SK-N-SH (cell line): ENCODE data around the gene IQGAP1. TPM values are rescaled to one million over a fixed set of nuclear protein-coding genes. Genes with fewer than 3 reads are reported as not detected.

Experiments used
- CTCF ChIA-PET: fragments of 300-600, 350-600 bp; formaldehyde crosslinking; extraction: SDS; loops from one replicate; lab custom pipeline; 2021; lab: Yijun Ruan, JAX
- POLR2A ChIA-PET: fragments of 350-600 bp; sonication (Branson Sonifier 250); formaldehyde crosslinking; extraction: SDS; loops from one replicate; lab custom pipeline; 2020; ENCODE audit warnings: antibody characterized with exemption, inconsistent platforms; lab: Yijun Ruan, JAX
- DNase-seq: peaks from one replicate; pipeline ENCODE4 v3.0.0; 2012
- H2AFZ ChIP-seq: fragments of 200-600 bp; sonication (generic); 2 replicates; pipeline ENCODE4 v1.8.1; 2016; ENCODE audit warnings: antibody characterized with exemption, mild to moderate bottlenecking, low read depth
- H3F3A ChIP-seq: fragments of 200-600 bp; sonication (generic); replicated peaks from 2 replicates; pipeline ENCODE3; 2016; ENCODE audit warnings: antibody characterized with exemption, mild to moderate bottlenecking; ENCODE audit not compliant: insufficient read depth
- H3K27ac ChIP-seq, 2 experiments: fragments of 200-500 bp in 1 of 2; fragments of 200-600 bp in 1 of 2; sonication (Bioruptor generic) in 1 of 2; sonication (generic), shearing (Covaris generic) in 1 of 2; 2 replicates each; pipeline versions ENCODE4 v1.5.1 to v1.6.1; 2014 to 2016; ENCODE audit warnings: low read depth in 2 of 2, inconsistent platforms in 1 of 2, low read length in 1 of 2, mild to moderate bottlenecking in 1 of 2, mixed read lengths in 1 of 2
- H3K27me3 ChIP-seq: fragments of 200-600 bp; sonication (generic), shearing (Covaris generic); 2 replicates; pipeline ENCODE4 v1.6.1; 2016; ENCODE audit warnings: mixed run types; ENCODE audit not compliant: insufficient read depth
- H3K36me3 ChIP-seq, 2 experiments: fragments of 200-500 bp in 1 of 2; fragments of 200-600 bp in 1 of 2; sonication (Bioruptor generic) in 1 of 2; sonication (generic) in 1 of 2; replicated peaks in 1 of 2; 2 replicates each; pipeline versions ENCODE3 to v1.5.1; 2014 to 2016; ENCODE audit warnings: low read length in 1 of 2, mild to moderate bottlenecking in 1 of 2; ENCODE audit not compliant: insufficient read depth in 2 of 2, control insufficient read depth in 1 of 2
- H3K4me1 ChIP-seq, 2 experiments: fragments of 200-500 bp in 1 of 2; fragments of 200-600 bp in 1 of 2; sonication (Bioruptor generic) in 1 of 2; sonication (generic), shearing (Covaris generic) in 1 of 2; 2 replicates each; pipeline versions ENCODE4 v1.5.1 to v1.6.1; 2014 to 2016; ENCODE audit warnings: low read depth in 1 of 2, low read length in 1 of 2, mixed run types in 1 of 2; ENCODE audit not compliant: insufficient read depth in 2 of 2, control insufficient read depth in 1 of 2
- H3K4me2 ChIP-seq: fragments of 200-600 bp; sonication (generic), shearing (Covaris generic); 2 replicates; pipeline ENCODE4 v1.6.1; 2017; ENCODE audit warnings: mixed run types
- H3K4me3 ChIP-seq, 2 experiments: fragments of 200-500 bp in 1 of 2; fragments of 200-600 bp in 1 of 2; sonication (Bioruptor generic) in 1 of 2; sonication (generic), shearing (Covaris generic) in 1 of 2; 2 replicates each; pipeline versions ENCODE4 v1.5.1 to v1.8.1; 2014 to 2016; ENCODE audit warnings: low read depth in 2 of 2, inconsistent platforms in 1 of 2, low read length in 1 of 2, mild to moderate bottlenecking in 1 of 2, mixed read lengths in 1 of 2, moderate library complexity in 1 of 2
- H3K79me2 ChIP-seq: fragments of 200-600 bp; sonication (generic); 2 replicates; pipeline ENCODE4 v1.8.1; 2017; ENCODE audit warnings: mild to moderate bottlenecking; ENCODE audit not compliant: insufficient read depth
- H3K9ac ChIP-seq: fragments of 200-600 bp; sonication (generic); 2 replicates; pipeline ENCODE4 v1.6.1; 2017; ENCODE audit warnings: mixed run types
- H3K9me2 ChIP-seq: fragments of 200-600 bp; sonication (generic); 2 replicates; pipeline ENCODE4 v1.6.1; 2017; ENCODE audit warnings: mixed run types
- H3K9me3 ChIP-seq: fragments of 200-600 bp; sonication (generic); 2 replicates; pipeline ENCODE4 v1.6.1; 2017; ENCODE audit warnings: mixed run types, mild to moderate bottlenecking, moderate library complexity
- H4K20me1 ChIP-seq: fragments of 200-600 bp; sonication (generic); 2 replicates; pipeline ENCODE4 v1.6.1; 2017; ENCODE audit warnings: mild to moderate bottlenecking, mixed run types; ENCODE audit not compliant: insufficient read depth
- FOXM1 ChIP-seq: IDR thresholded peaks from 2 replicates; pipeline ENCODE4 v1.4.0; 2012; ENCODE audit warnings: low read depth, mild to moderate bottlenecking
- GATA2 ChIP-seq: sonication (generic); formaldehyde crosslinking; IDR thresholded peaks from 2 replicates; pipeline ENCODE4 v1.5.0; 2020; ENCODE audit warnings: mild to moderate bottlenecking, missing genetic modification reagents
- NFIC ChIP-seq: IDR thresholded peaks from 2 replicates; pipeline ENCODE4 v1.4.0; 2012; ENCODE audit warnings: borderline replicate concordance
- PBX3 ChIP-seq: IDR thresholded peaks from 2 replicates; pipeline ENCODE4; 2012
- POLR2AphosphoS5 ChIP-seq: IDR thresholded peaks from 2 replicates; pipeline ENCODE4 v1.6.1; 2012; ENCODE audit warnings: low read depth, low read length
- REST ChIP-seq: IDR thresholded peaks from 2 replicates; pipeline ENCODE4 v1.6.1; 2012; ENCODE audit warnings: mild to moderate bottlenecking, low read depth, low read length, moderate library complexity
- RFX5 ChIP-seq: IDR thresholded peaks from 2 replicates; pipeline ENCODE4 v1.6.1; 2012; ENCODE audit warnings: mild to moderate bottlenecking, improper control_type of control experiment, low read length
- SIN3A ChIP-seq: IDR thresholded peaks from 2 replicates; pipeline ENCODE4 v1.6.1; 2012; ENCODE audit warnings: low read depth, mild to moderate bottlenecking, low read length, moderate library complexity, borderline replicate concordance
- TAF1 ChIP-seq: IDR thresholded peaks from 2 replicates; pipeline ENCODE4 v1.6.1; 2012; ENCODE audit warnings: low read depth, mild to moderate bottlenecking, low read length, moderate library complexity, borderline replicate concordance
- TCF12 ChIP-seq: IDR thresholded peaks from 2 replicates; pipeline ENCODE4 v1.4.0; 2012
- USF1 ChIP-seq: IDR thresholded peaks from 2 replicates; pipeline ENCODE4 v1.4.0; 2012; ENCODE audit warnings: low read depth, borderline replicate concordance
- YY1 ChIP-seq: IDR thresholded peaks from 2 replicates; pipeline ENCODE4 v1.4.0; 2012; ENCODE audit warnings: low read depth, mild to moderate bottlenecking
- WGBS: methylation state at CpG from one replicate; pipeline ENCODE4 v1.1.6; 2017; ENCODE audit warnings: low lambda C conversion rate; 5-methylcytosine and 5-hydroxymethylcytosine counted together
- polyA plus RNA-seq, 3 experiments: library from polyadenylated mRNA; depleted of rRNA; stranded (reverse); fragments of >200 nt; gene quantifications; 2 replicates each; pipeline ENCODE4 v1.2.3, GENCODE V29; 2012

IQGAP1 gene
- polyA plus RNA-seq, 1 of the 3 experiments (the other 2 are of a cell fraction), result 56.5 TPM

- no peaks in the 10 kb centered on the region for H3K27me3 ChIP-seq
- WGBS, result 85% methylated on average over 5 of the region's 5 CpGs
- no peaks in the 10 kb centered on the region for H3K9me3 ChIP-seq
- H2AFZ ChIP-seq, result 0 out of 2 replicates have a peak overlapping the region, but pooled peaks have one; percentile 12
- peak overlapping the region in 1 of 2 experiments; percentile 64; a peak in 2 of 4 replicates for H3K27ac ChIP-seq
- no peaks in the 10 kb centered on the region for H3K79me2 ChIP-seq
- POLR2A ChIA-PET, result interaction anchor here (1.2 kb wide), 1 partner anchor 45 kb away, joined by 3 read pairs; the partner anchor contains the start of gene IQGAP1
- no peaks in the 10 kb centered on the region for H3K9me2 ChIP-seq
- no peaks in the 10 kb centered on the region for H3K36me3 ChIP-seq
- no peaks in the 10 kb centered on the region for H4K20me1 ChIP-seq
- peaks cover 18% of the 10 kb centered on the region for H3F3A ChIP-seq
- H3K4me3 ChIP-seq, result no peak overlapping the region
- no peak for TF ChIP-seq NFIC
- peak; percentile 50; the same call in 1 of the 2 replicates for TF ChIP-seq YY1
- CTCF ChIA-PET, result interaction anchor here (1.5 kb wide), 1 partner anchor 24 kb away, joined by 5 read pairs; no protein-coding TSS in a partner anchor
- DNase-seq, result no peak
- H3K4me1 ChIP-seq, result peaks cover 4 to 5% of the 10 kb centered on the region in 2 experiments; a peak in 1 of 4 replicates
- H3K4me2 ChIP-seq, result no peak overlapping the region
- H3K9ac ChIP-seq, result no peak overlapping the region
Measured at GRCh38 chr15:90343302-90343790, 44.7 kb upstream of the IQGAP1 start.

GRCh38 chr15:90344662-90345061, 43.4 kb upstream of the IQGAP1 start:
- ChIA-PET POLR2A (no interaction called here), CTCF (interaction anchor here (1.4 kb wide), 1 partner anchor 9 kb away, joined by 5 read pairs; no protein-coding TSS in a partner anchor)
- Histone ChIP-seq H3K27me3 (no peaks in the 10 kb centered on the region), H3K9ac (no peak overlapping the region), H3K4me3 (no peak overlapping the region), H3F3A (peaks cover 18% of the 10 kb centered on the region), H4K20me1 (no peaks in the 10 kb centered on the region), H3K9me2 (no peaks in the 10 kb centered on the region), H3K27ac (no peak overlapping the region), H3K36me3 (no peaks in the 10 kb centered on the region), H2AFZ (no peak overlapping the region), H3K4me1 (peaks cover 4 to 5% of the 10 kb centered on the region in 2 experiments; a peak in 1 of 4 replicates), H3K9me3 (no peaks in the 10 kb centered on the region), H3K79me2 (no peaks in the 10 kb centered on the region), H3K4me2 (no peak overlapping the region)
- no peak for DNase-seq
- TF ChIP-seq YY1, result no peak
- TF ChIP-seq SIN3A, result no peak
- no peak for TF ChIP-seq GATA2 (CRISPR knock-in tag)
- TF ChIP-seq REST, result no peak
- TF ChIP-seq PBX3, result no peak
- TF ChIP-seq POLR2AphosphoS5, result no peak
- no peak for TF ChIP-seq FOXM1
- TF ChIP-seq RFX5, result no peak
- no peak for TF ChIP-seq USF1
- no peak for TF ChIP-seq TAF1
- no peak for TF ChIP-seq TCF12
- no peak for TF ChIP-seq NFIC
- 71% methylated on average over 1 of the region's 1 CpG for WGBS
